LNCaP clone FGC (cell line): ENCODE results near the gene RALB.

ENCODE experiments used
- DNase-seq: peaks from one replicate; pipeline ENCODE4 v3.0.0-alpha.2; 2011; ENCODE audit warnings: low read depth
- H3K4me3 ChIP-seq: 2 replicates; pipeline ENCODE4 v1.5.1; 2011; ENCODE audit warnings: mild to moderate bottlenecking, low read depth, low read length, control low read depth
- CTCF ChIP-seq: IDR thresholded peaks from 2 replicates; pipeline ENCODE4 v1.5.1; 2012; ENCODE audit warnings: mild to moderate bottlenecking; ENCODE audit not compliant: control insufficient read depth, insufficient read depth; ENCODE audit errors: extremely low read depth

Gene RALB

GRCh38 chr2:120272763-120273481 lies 20.3 kb downstream of the RALB start:
- no peak for TF ChIP-seq CTCF
- no peak for DNase-seq
- H3K4me3 ChIP-seq, result no peak overlapping the region

GRCh38 chr2:120275617-120276400 lies 23.2 kb downstream of the RALB start:
- no peak overlapping the region for H3K4me3 ChIP-seq
- no peak for TF ChIP-seq CTCF
- no peak for DNase-seq

- TF ChIP-seq CTCF, result no peak
- no peak for DNase-seq
- H3K4me3 ChIP-seq, result no peak overlapping the region
Measured at GRCh38 chr2:120277505-120278205, 25.0 kb downstream of the RALB start.

- TF ChIP-seq CTCF, result no peak
- no peak overlapping the region for H3K4me3 ChIP-seq
- DNase-seq, result no peak
Measured at GRCh38 chr2:120278901-120279300, 26.2 kb downstream of the RALB start.

GRCh38 chr2:120279708-120280107 lies 27.1 kb downstream of the RALB start:
- TF ChIP-seq CTCF, result no peak
- H3K4me3 ChIP-seq, result no peak overlapping the region
- DNase-seq, result no peak

GRCh38 chr2:120283649-120284048 lies 31.0 kb downstream of the RALB start:
- DNase-seq, result no peak
- no peak for TF ChIP-seq CTCF
- H3K4me3 ChIP-seq, result no peak overlapping the region
